ENCODE data around the gene ZFYVE9. TPM values are rescaled to one million over a fixed set of nuclear protein-coding genes. Genes with fewer than 3 reads are reported as not detected.
"Not testable (repeated sequence)": the region's sequence is repeated elsewhere in the genome, so short reads cannot be mapped to it uniquely, and the experiment has no call there.

Gene ZFYVE9
- total and polyA plus RNA-seq, 2 of the 4 experiments (the other 2 are of a cell fraction): 8.3 to 28.7 TPM

DNA sequence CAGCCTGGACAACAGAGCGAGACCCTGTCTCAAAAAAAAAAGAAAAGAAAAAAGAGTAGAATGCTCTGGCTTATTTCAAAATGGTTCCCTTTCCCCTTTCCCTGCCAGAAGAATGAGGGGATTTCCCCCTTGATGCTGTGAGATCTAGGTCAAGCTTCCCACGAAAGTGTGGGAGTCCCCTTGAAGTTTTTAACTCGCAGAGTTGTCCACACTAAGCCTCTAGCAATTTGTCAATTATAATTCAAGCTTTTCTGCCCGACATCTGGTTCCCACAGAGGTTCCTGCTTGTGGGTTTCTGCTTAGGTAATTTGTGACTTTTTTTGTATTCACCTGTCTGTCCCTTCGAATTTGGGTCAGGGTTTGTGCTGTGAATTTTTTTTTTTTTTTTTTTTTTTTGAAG lies 62.8 kb downstream of the ZFYVE9 start:
- intact Hi-C loops (cut with micrococcal nuclease): no loop called here
- Histone ChIP-seq H3K9me3 (ENCODE audit: control insufficient read depth, insufficient read depth, low read length) (no peaks in the 10 kb centered on the region), H2BK120ac (ENCODE audit: low read depth, low read length) (no peak overlapping the region), H2AK5ac (ENCODE audit: low read depth, low read length) (no peak overlapping the region), H3K27me3 (ENCODE audit: control insufficient read depth, insufficient read depth, low read length) (no peaks in the 10 kb centered on the region), H2BK20ac (ENCODE audit: low read depth, low read length) (no peak overlapping the region), H3K23ac (ENCODE audit: low read depth, low read length) (no peak overlapping the region), H3K27ac (ENCODE audit: insufficient read depth, low read length) (no peak overlapping the region), H2BK15ac (ENCODE audit: low read depth, low read length) (no peak overlapping the region), H2AFZ (replicated peaks; ENCODE audit: low read length, poor library complexity) (no peak overlapping the region), H3K9ac (ENCODE audit: low read depth, low read length) (no peak overlapping the region), H3K18ac (ENCODE audit: low read depth, low read length) (no peak overlapping the region), H3K36me3 (ENCODE audit: control insufficient read depth, insufficient read depth, low read length) (no peaks in the 10 kb centered on the region), H4K20me1 (ENCODE audit: insufficient read depth, low read length) (no peaks in the 10 kb centered on the region), H4K5ac (ENCODE audit: low read depth, low read length) (no peak overlapping the region), H3K4me3 (ENCODE audit: insufficient read depth, low read depth, low read length) (no peak overlapping the region), H2BK5ac (ENCODE audit: low read depth, low read length, poor library complexity, severe bottlenecking) (no peak overlapping the region), H4K91ac (ENCODE audit: insufficient read depth, low read depth, low read length) (no peak overlapping the region), H3K4me2 (ENCODE audit: low read depth, low read length) (no peak overlapping the region), H3K4me1 (ENCODE audit: control insufficient read depth, insufficient read depth, low read length) (0 out of 2 replicates have a peak, but pooled peaks cover 2% of the 10 kb centered on the region), H3K4ac (ENCODE audit: low read depth, low read length) (no peak overlapping the region), H4K8ac (ENCODE audit: low read depth in 2 of 2, low read length in 2 of 2) (no peak overlapping the region), H2AK9ac (replicated peaks; ENCODE audit: low read depth, low read length, poor library complexity) (no peak overlapping the region), H3K79me1 (ENCODE audit: low read depth in 1 of 2, low read length in 2 of 2) (peaks cover 5 to 11% of the 10 kb centered on the region in 2 experiments; a peak in 1 of 4 replicates), H3K56ac (ENCODE audit: extremely low read depth, insufficient read depth, low read length) (no peak overlapping the region), H3K14ac (replicated peaks; ENCODE audit: low read depth, low read length) (no peak overlapping the region), H3K9me1 (ENCODE audit: insufficient read depth, low read length) (no peaks in the 10 kb centered on the region)
- ChIA-PET CTCF (no interaction called here), POLR2A (ENCODE audit: unreplicated experiment) (no interaction called here)
- DNase-seq (no peak), ATAC-seq (ENCODE audit: low read depth) (no peak)
- no CpG with 5 or more reads among the region's 5 CpGs for WGBS, 2 experiments (ENCODE audit: extremely low coverage in 2 of 2, insufficient read length in 1 of 2)
- no TSS peak for BruUV-seq (replicated peaks)
- TF ChIP-seq SMC3 (IDR thresholded peaks at IDR 0.05; ENCODE audit: low read depth, low read length) (no peak), CEBPB (IDR thresholded peaks at IDR 0.05; ENCODE audit: low read depth, low read length) (no peak)
- dilution Hi-C loops (cut with HindIII; ENCODE audit: low sequenced_read_pairs, unreplicated experiment): no loop called here
- in situ Hi-C loops (cut with MboI; ENCODE audit: low sequenced_read_pairs): no loop called here

DNA sequence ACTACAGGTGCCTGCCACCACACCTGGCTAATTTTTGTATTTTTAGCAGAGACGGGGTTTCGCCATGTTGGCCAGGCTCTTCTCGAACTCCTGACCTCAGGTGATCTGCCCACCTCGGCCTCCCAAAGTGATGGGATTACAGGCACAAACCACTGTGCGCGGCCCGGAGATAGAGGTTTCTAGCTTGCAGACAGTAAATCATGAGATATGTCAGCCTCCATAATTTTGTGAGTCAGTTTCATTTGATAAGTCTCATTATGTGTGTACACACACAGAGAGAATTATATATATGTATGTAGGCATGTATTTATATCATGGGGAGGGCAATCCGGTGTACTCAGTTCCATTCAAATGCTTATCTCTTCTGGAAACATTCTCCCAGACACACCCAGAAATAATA lies 64.8 kb downstream of the ZFYVE9 start:
- H3K56ac ChIP-seq (ENCODE audit: extremely low read depth, insufficient read depth, low read length); H2AK9ac ChIP-seq (replicated peaks; ENCODE audit: low read depth, low read length, poor library complexity); ATAC-seq (ENCODE audit: low read depth); H3K4me3 ChIP-seq (ENCODE audit: insufficient read depth, low read depth, low read length); H2BK5ac ChIP-seq (ENCODE audit: low read depth, low read length, poor library complexity, severe bottlenecking); H2BK15ac ChIP-seq (ENCODE audit: low read depth, low read length); H2AK5ac ChIP-seq (ENCODE audit: low read depth, low read length); H2BK20ac ChIP-seq (ENCODE audit: low read depth, low read length); H3K27me3 ChIP-seq (ENCODE audit: control insufficient read depth, insufficient read depth, low read length); H3K4me1 ChIP-seq (ENCODE audit: control insufficient read depth, insufficient read depth, low read length); H3K9me1 ChIP-seq (ENCODE audit: insufficient read depth, low read length); H3K9me3 ChIP-seq (ENCODE audit: control insufficient read depth, insufficient read depth, low read length); in situ Hi-C loops (cut with MboI; ENCODE audit: low sequenced_read_pairs); H4K8ac ChIP-seq (ENCODE audit: low read depth in 2 of 2, low read length in 2 of 2); intact Hi-C loops (cut with micrococcal nuclease); DNase-seq; H2AFZ ChIP-seq (replicated peaks; ENCODE audit: low read length, poor library complexity); H4K20me1 ChIP-seq (ENCODE audit: insufficient read depth, low read length); H3K14ac ChIP-seq (replicated peaks; ENCODE audit: low read depth, low read length); H3K23ac ChIP-seq (ENCODE audit: low read depth, low read length); H2BK120ac ChIP-seq (ENCODE audit: low read depth, low read length); H3K9ac ChIP-seq (ENCODE audit: low read depth, low read length); POLR2A ChIA-PET (ENCODE audit: unreplicated experiment); H3K18ac ChIP-seq (ENCODE audit: low read depth, low read length); H4K91ac ChIP-seq (ENCODE audit: insufficient read depth, low read depth, low read length); H3K4ac ChIP-seq (ENCODE audit: low read depth, low read length); H4K5ac ChIP-seq (ENCODE audit: low read depth, low read length); H3K27ac ChIP-seq (ENCODE audit: insufficient read depth, low read length); H3K36me3 ChIP-seq (ENCODE audit: control insufficient read depth, insufficient read depth, low read length); H3K4me2 ChIP-seq (ENCODE audit: low read depth, low read length); dilution Hi-C loops (cut with HindIII; ENCODE audit: low sequenced_read_pairs, unreplicated experiment); BruUV-seq (replicated peaks): not testable (repeated sequence)
- H3K79me1 ChIP-seq (ENCODE audit: low read depth in 1 of 2, low read length in 2 of 2): peaks cover 12 to 15% of the 10 kb centered on the region in 2 experiments; a peak in 3 of 4 replicates
- 100% methylated on average over 2 of the region's 8 CpGs; no CpG with 5 or more reads in 1 of the 2 experiments for WGBS, 2 experiments (ENCODE audit: extremely low coverage in 2 of 2, insufficient read length in 1 of 2)
- CTCF ChIA-PET: interaction anchor here (1.0 kb wide), 1 partner anchor 9 kb away, joined by 3 read pairs; no protein-coding TSS in a partner anchor

All from IMR-90 (cell line).